ENCODE data around the gene KRTAP10-7.

GRCh38 chr21:44628707-44629391 lies 28.5 kb downstream of the KRTAP10-7 start:
- TF ChIP-seq POLR2A (IDR thresholded peaks at IDR 0.05) (no peak), CTCF (IDR thresholded peaks at IDR 0.05) (no peak), EP300 (IDR thresholded peaks at IDR 0.05) (no peak)

All from tibial nerve (tissue), 4 donors.